NCI-H2081 (cell line): ENCODE results near the gene RGS1.

Experiments
- DNase-seq, 2 experiments: peaks; one replicate each; lab custom pipeline; 2025; lab: John Stamatoyannopoulos, UW

Gene RGS1

DNA sequence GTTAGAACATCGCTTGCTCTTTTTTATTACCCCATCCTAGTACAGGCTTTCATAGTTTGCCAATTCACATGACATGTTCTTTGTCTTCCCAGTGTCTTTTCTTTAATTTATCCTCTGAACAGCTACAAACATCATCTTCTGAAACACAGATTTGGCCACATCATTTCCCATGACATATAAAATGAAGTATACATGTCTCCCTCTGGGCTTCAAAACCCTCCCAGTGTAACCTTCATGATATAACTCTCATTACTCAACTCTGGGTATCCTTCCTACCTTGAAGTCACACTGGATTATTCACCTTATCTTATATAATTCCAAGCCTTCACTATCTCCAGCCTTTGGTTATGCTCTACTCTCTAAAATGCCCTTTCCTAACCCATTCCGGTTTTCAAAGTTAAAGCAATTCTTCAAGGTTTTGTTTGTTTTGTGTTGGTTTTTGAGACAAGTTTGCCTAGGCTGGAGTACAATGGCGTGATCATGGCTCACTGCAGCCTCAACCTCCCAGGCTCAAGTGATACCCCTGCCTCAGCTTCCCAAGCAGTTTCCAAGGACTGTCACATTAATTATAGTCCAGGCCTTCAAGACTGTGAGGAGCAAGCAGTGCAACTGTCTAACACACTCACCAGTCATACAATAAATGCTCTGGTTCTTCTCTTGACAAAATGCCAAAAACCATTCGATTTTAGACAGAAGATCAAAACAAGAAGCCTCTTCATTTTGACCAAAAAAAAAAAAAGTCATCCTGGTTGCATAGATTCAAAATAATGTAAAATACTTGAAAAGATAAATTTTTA, 5.8 kb downstream of the RGS1 start:
- DNase-seq = no peak

DNA sequence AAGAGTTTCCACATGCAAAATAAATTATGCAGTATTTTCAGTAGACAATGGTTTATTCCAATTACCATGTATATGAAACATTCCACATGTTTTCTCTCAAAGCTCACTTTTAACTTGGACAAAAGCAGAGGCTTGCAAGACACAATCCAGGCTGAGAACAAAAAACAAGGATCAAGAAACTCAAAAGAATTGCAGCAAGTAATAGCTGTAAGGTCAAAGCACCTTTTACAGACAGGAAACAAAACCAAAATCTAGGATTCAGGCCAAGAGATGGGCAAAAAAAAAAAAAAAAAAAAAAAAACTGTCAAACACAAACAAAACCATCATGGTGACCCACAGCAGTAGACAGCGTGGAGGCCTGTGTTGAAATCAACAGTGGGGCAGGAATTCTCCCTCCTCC, 9.3 kb downstream of the RGS1 start:
- no peak for DNase-seq

DNA sequence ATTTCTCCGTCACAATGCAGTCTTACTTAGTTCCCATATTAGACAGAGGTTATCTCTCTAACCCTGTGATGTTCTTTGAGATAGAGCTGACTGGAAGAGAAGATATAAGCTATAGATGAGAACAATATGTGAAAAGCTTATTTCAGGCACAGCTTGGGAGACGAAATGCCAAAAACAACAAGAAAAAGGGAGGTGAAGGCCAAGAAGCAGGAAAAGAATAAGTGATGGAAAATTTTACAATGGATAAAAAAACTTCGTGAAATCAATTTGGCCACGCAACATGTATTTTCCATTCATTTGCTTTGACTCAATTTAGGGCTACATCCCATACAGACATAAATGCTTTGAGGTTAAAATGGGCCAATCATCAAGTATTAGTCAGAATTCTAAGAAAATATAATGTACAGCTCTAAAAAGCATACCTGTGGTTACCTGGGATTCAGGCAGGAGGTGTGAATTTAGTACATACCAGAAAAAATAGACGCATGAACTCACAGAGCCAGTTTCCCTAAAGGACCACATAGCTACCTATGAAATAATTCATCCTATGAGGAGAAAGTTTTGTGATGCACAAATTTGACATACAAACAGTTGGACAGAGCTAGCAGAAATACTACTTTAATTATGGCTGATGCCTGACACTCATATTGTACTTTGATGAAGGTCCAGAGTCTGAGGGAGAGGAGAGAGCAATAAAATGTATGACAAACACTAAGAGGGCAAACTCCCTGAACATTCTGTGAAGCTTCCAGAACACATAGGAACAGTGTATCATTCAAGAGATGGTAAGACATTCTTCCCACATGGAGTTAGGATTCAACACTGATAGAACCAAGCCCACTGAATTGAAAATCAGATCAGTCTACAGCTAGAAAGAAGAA, 12.1 kb downstream of the RGS1 start:
- no peak for DNase-seq

DNA sequence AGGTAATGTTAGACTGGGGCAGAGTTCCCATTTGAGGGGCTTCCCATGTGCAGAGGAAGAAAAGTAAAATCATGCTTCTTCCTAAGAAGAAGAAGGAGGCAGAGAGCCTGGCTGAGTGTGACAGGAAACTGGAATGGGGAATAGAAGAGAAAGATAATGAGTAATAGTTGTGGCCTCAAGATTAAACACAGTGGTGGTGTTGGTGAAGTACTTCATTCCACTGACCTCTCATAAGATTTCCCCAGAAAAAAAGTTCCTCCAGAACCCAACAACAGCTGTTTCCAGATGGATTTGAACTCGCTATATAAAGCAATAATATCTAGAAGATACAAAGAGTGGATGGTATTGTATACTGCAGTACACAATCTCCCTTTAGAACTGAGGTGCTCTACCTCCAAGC, 13.0 kb downstream of the RGS1 start:
- no peak for DNase-seq

DNA sequence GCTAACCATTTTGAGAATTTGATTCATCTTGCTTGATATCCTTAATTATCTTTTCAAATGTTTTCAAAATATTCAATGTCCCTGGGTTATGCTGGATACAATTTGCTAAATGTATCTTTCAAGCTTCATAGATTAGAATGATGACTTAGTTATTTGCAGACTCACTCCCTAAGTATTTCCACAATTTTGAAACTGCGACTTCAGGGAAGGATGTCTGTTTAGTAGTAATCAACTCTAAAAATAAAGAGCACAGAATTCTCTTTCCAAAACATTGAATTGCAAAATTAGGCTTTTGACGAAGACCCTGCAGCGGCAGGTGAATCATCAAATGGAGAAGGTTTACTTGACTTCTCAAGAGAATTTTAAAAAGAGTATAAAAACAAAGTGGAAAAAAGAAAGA, 14.2 kb downstream of the RGS1 start:
- no peak for DNase-seq

DNA sequence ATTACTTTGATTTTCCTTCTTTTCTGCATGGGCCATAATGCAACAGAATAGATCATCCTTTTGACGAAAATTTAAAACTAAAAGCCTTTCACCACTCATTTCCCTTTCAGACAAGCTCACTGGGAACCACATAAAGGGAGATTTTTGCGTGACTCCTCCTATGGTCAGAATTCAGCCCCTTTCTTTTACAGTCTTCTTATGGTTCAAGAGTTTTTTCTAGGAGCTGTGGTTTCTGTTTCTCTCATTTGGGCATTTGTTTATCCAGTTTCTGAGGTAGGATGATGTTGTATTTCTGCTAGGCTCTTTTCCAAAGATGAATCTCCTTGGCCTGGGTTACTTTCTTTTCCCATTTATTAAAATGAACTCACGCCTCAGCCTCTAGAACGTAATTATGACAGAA, 16.9 kb downstream of the RGS1 start:
- DNase-seq = no peak

DNA sequence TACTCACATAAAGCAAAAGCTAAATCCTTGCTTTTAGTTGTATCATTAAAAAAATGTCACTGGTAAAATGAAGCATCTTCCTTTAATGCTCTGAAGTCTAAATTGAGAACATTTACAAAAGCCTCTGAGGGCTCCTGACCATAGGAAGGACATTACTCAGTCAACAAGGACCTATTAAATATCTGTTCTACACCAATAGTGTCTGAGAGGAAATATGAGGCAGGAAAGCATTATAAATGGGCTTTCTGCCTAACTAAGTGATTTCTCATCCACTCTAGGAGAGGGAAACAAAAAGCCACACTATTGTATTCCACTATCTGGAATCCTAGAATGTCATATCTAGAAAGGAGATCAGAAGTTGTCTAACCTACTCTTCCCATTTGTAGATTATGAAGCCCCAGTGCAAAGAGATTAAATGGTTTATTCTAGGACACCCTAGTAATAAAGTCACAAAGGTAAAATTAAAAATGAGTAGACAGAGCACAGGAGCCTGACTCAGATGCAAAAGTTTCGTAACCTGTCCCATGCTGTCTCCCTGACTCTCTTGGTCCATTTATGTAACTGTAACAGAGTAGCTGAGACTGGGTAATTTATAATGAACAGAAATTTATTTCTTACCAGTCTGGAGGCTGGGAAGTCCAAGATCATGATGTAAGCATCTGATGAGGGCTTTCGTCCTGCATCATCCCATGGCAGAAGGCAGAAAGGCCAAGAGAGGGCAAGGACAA, 17.6 kb downstream of the RGS1 start:
- no peak for DNase-seq

DNA sequence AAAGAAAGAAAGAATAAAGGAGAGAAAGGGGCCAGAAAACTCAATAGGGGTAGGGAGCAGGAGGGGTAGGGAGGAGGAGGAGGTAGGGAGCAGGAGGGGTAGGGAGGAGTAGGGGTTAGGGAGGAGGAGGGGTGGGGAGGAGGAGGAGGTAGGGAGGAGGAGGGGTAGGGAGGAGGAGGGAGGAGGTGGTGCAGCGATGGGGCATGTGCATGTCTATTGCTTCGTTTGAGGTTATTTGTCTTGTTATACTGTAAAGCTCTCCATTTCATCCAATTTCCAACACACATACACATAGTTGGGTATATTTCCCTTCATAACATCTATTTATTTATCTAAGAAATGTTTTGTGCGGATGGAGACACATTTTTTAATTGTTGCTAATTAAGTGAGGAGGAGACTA, 19.7 kb downstream of the RGS1 start:
- DNase-seq = no peak

DNA sequence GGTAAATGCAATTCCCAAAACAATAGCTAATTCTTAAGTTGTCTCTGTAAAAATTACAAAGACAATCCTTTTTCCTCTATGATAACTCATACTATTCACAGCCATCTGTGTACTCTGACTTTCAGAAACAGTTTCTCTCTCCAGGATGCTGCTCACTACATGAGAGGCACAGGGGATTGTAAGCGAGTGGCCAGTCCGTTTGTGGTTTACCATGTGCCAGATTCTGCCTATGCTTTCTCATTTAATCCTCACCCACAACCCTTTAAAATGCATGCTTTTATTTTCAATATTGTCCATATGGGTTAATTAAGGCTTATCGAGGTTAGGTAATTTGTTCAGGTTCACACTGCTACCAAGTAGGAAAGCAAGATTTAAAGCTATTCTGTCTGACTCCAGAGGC, 23.0 kb downstream of the RGS1 start:
- no peak for DNase-seq

DNA sequence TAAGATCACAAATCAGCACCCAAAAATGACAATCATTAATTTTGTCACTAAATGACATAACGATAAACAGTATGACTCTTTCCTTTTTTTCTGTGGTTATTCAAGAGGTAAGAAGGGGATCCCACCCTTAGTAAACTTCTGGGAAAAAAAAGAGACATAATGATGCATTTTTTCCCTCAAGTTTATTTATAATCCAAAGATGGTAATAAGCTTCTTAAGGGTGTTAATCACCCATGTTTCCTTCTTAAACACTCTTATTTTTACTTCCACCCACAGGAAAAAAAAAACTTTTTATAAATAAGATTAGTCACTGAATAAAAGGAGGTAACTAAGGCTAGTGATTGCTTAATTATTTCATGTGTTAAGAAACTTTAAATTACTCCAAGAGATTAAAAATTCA, 24.7 kb downstream of the RGS1 start:
- no peak for DNase-seq

DNA sequence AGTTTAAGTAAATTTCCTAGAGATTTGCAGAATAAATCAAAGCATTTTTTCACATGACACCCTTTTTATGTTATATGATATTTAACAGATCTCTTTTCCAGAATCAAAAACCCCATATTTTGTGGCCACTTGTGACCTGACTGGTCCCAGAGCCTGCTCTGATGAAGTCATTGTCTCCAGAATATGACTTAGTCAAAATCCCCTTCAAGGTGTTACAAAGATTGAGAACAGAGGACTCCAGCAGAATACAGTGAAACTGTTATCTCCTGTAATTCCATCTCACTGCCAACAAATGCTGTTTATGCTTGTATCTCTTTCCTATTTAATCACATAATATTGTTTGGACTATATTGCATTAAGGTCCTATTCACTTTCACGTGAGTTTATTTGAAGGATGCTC, 25.6 kb downstream of the RGS1 start:
- DNase-seq = no peak

DNA sequence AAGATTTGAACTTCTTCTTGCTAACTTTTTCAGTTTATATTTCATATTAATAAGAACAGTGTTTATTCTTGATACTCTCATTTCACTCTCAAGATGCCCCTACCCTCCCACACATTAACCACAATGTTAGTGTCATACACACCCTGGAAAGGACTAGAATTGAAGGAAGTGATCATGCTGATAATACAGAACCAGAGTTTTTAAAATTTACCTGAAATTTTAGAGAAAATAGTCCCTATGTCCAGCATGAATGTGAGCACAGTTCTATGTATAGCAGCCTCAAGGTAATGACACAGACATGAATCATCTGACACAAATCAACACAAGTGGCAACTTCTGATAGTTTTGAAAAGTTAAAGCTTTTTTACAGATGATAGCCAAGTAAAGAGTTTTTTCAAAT, 26.0 kb downstream of the RGS1 start:
- DNase-seq = no peak

DNA sequence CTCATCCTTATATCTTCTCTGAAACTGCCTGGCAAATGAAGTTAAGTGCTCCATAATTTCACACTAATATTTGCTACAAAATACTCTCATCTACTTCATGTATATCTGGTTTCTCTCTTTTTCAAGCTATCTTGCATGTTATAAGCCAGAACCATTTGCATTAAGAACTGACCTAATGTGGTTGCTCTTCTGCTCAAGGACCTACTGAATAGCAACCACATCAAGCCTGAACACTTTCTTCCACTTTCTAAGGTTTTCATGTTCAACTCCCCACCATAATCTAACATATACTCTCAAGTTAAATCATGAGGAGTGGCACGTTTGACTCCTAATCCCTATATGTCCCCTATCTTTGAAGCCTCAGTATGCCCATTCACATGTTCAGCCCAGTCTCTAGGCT, 27.2 kb downstream of the RGS1 start:
- no peak for DNase-seq

DNA sequence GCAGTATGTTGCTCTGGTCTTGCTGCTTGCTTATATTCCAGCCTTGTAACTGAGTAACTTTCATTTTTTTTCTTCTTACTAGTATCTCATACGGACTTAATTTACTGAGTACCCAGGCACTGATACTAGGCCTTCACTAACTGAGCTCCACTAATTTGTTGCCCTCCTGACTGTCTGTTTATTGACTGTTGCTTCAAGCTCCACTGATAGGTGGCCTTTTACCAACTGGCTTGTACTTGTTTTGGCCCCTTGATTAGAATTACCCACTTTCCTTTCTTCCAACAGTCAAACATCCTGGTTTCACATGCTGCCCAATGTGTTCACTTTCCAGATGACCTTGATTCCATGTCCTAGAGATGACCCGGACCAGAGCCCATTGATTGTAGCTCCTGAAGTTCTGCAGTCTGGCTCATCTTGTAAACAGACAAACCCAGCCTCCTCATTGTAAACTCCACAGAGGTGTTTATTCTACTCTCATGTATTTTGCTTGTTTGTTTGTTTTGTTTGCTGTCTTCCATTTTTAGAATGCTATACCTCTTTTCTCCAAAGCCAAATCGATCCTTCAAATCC, 27.7 kb downstream of the RGS1 start:
- no peak for DNase-seq

DNA sequence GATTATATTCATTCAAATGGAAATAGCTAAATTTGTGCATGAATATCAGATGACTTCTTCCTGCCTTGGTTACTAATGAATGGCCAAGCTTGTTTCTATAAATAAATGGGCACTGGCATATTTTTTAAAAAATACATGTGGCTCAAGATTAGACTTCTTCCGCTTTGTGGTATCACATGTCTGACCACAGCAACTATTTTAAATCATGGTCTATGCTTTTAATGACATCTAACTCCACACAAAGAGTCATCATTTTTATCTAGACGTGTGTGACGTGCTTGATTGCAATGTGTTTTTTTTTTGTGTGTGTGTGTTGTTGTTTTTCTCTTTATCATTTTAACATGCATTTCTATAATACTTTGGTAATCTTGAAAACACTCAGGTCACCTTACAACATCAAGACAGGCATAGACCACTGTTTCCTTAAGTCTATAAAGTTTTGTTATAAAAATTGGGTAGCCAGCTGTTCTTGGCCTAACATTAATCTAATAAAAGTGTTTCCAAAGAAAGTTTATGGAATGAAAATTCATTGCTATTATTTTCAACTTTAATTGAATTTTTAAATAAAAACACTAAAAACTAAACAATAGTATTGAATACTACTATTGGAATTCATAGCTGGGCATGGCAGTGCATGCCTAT, 29.5 kb downstream of the RGS1 start:
- DNase-seq = no peak

DNA sequence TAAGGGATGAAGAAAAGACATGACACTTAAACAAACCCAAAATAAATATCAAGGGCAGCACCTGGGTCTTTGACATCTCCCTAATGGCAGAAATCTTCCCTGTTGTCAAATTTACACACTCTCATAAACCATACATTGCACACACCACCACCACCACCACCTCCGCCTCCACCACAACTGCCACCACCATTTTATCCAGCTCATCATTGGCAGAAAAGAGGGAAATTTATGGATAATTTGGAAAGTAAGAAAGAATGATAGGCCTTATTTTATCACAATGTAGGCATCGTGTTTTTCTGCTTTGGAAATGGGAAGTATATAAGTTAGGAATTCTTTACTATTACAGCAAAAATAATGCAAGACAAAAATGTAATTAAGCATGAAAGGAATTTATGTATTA, 33.1 kb downstream of the RGS1 start:
- DNase-seq = no peak

DNA sequence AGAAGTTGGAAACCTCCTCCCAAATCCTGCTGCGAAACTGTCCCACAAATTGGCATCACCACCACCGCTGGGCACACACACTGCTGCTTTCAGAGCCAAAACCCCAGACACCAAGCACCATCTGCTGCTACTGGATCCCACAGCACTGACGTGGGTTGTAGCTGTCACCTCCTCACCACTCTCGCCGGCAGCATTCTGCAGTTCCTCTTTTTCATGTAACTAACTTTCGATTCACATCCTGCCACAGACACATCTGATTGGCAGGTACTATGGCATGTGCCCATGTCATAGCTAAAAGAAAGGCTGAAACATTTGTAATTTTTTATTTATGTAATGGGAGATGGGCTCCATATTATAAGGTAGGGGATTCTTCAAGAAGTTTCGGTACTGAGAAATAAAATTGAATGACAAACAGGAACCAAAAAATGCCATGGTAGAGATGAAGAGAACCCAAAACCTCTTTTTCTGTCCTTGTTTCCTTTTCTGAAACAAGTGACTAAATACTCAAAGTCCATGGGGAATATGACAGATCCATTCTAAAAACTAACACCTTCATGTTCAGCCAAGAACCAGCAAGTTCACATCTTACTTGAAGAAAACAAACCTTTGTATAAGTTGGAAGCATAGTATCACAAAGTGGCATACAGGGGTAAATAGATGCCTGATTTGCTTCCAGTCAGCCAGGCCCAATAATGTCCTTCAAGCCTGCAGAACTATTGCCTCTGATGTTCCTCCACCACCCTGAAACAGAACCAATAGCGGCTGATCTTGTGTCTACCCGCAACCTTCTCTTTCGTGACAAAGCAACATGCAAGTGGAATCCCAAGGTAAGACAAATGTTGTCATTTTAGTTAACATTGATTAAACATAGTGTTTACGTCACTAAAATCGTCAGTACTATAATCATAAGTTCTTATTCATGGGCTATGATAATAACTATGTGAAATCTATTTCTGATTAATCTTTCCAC, 33.8 kb downstream of the RGS1 start:
- no peak for DNase-seq

DNA sequence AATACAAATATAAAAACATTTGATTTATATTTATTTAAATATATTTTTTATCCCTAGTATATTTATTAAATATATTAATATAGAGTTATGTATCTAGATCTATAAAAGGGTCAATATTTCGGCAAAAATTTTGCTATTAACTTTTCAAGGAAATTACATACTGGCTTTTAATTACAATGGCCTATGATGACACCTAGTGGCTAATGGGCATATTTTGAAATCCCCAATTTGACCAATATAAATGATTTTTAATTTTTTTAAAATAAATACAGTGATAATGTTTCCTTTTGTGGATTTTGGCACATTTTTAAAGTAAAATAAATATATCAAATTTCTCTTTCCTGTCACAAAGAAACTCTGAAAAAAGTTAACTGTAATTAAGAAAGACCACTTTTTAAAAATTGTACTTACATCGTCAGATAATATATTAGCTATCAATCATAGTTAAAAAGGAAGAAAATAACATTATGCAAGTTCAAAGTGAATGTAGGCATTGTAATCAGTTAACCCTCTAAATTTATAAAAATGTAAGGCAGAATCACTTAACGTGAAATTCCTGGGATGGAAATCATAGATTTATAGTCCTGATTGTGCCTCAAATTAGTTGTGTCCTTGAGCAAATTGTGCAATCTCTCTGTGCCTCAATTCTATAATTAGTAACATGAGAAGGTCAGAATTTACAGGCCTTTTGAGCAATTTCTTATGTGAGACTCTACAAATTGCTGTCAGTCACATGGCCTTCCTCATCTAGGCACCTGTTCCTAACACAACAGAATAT, 34.7 kb downstream of the RGS1 start:
- DNase-seq = peak; percentile 10 to 27

DNA sequence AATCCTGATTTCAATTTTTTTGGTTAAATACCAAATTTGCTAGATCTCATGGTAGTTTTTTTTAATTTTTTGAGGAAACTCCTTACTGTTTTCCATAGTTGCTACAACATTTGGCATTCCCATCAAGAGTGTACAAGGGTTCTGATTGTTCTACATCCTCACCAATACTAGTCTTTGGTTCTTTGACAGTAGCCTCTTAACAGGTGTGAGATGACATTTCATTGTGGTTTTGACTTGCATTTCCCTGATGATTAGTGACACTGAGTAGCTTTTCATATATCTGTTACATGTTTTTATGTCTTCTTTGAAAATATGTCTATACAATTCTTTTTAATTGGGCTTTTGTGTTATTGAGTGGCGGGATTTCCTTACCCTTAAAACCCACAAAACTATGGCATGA, 39.5 kb downstream of the RGS1 start:
- DNase-seq = no peak

DNA sequence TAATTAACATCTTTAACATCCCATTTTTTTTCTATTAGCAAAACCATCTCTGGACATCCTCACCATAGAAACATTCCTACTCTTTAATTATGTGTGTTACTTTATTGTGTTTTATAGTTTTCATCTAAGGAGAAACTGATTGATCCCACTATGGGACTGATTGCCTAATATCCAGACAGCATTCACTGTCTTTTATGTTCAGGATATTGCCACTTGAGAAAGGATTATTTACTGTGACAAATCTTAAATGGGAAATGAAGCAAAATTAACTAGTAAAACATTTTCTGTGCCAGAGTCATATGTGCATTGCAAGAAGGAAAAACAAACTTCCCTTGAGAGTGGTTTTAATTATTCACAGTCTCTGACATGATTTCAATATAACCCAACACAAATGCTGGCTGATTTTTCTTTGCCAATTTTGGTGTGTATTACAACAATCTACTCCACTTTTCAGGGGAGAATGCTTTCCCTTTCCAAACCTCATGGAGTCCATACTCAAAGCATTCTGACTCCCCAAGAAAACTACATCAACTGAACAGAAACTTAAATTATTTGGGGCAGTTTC, 44.6 kb downstream of the RGS1 start:
- no peak for DNase-seq
